Myometrial cell (primary cell): Measurements from ENCODE around the gene BCL2L13. TPM values are rescaled to one million over a fixed set of nuclear protein-coding genes. Genes with fewer than 3 reads are reported as not detected.

ENCODE experiments used
- total RNA-seq: library from RNA; depleted of rRNA; stranded (reverse); fragments of >200 nt; gene quantifications from 2 replicates; pipeline ENCODE4 v1.2.3, GENCODE V29; 2015

The BCL2L13 gene, protein sequence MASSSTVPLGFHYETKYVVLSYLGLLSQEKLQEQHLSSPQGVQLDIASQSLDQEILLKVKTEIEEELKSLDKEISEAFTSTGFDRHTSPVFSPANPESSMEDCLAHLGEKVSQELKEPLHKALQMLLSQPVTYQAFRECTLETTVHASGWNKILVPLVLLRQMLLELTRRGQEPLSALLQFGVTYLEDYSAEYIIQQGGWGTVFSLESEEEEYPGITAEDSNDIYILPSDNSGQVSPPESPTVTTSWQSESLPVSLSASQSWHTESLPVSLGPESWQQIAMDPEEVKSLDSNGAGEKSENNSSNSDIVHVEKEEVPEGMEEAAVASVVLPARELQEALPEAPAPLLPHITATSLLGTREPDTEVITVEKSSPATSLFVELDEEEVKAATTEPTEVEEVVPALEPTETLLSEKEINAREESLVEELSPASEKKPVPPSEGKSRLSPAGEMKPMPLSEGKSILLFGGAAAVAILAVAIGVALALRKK
- total RNA-seq: 59.1 and 67.3 TPM in 2 replicates

DNA sequence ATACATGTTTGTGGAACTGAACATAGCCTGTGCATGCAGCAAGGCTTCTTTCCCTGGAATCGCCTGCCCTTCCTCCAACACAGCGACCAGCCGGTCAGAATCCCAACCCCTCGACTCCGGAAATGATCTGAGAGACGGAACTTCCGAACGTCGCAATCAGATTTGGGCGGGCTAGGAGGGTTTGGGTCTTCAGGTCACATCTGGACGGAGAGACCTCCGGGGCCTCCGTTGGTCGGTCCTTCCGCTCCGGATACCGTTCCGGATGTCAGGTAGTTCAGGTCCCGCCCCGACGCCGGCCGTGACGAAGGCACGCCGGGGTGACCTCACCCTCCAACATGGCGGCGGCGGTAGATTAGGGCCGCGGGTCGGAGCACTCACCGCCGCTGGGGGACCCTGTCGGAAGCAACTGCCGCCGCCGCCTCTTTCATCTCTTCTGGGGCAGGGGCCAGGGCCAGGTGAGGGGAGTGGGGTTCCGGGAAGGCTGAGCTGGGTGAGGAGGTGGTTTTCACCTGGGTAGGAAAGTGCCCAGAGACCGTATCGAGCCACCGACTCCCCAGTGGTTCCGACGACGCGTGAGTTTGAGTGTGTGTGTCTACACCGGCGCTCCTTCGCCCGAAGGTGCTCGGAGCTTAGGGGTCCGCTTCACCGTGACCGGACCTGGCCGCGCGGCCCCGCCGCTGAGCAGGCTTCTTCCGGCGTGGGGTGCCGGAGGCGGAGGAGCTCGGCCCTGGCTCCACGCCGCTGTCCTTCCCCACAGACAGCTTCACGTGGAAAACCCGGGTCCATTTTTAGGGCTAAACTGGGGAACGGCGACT, at the start of gene BCL2L13:
BCL2L13 (plus strand) TSS at position 326 of the 815 bp plus-strand sequence. CDS start 16,955 bp downstream, outside the sequence.

DNA sequence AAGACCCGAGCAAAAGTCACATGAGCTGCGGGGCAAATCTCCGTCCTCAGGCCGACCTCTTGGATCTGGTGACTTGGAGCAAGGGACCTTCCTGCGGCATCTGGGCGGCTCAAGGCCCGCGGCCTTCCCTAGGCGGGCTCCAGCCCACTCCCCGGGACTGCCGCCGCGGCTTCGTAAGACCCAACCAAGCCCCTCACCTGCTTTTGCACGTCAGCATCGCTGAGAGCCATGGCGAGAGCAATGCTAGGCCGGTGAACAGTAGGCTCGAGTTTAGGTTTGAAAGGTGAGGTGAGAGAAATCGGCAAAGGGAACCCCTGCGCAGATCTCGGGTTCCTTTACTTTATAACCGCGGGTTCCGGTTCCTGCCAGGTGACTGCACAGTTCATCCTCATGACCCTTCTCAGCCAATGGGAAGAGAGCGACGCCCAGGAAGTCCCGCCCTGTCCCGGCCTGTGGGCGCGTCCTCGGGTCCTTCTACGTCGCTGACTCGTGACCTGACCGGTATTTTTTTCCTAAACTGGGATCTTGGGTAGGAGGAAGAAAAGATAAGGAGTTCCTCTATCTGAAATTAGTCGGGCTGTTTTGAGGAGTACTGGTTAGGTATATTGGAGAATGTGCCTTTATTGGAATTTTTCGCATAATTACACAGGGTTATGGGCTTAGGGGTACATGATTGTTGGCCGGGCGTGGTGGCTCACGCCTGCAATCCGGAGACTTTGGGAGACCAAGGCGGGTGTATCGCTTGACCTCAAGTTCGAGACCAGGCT, 10.0 kb upstream of the BCL2L13 start, which contains the start of gene ATP6V1E1:
ATP6V1E1 (minus strand) TSS at position 344 of the 767 bp plus-strand sequence; CDS start at position 230, 114 bp downstream.

DNA sequence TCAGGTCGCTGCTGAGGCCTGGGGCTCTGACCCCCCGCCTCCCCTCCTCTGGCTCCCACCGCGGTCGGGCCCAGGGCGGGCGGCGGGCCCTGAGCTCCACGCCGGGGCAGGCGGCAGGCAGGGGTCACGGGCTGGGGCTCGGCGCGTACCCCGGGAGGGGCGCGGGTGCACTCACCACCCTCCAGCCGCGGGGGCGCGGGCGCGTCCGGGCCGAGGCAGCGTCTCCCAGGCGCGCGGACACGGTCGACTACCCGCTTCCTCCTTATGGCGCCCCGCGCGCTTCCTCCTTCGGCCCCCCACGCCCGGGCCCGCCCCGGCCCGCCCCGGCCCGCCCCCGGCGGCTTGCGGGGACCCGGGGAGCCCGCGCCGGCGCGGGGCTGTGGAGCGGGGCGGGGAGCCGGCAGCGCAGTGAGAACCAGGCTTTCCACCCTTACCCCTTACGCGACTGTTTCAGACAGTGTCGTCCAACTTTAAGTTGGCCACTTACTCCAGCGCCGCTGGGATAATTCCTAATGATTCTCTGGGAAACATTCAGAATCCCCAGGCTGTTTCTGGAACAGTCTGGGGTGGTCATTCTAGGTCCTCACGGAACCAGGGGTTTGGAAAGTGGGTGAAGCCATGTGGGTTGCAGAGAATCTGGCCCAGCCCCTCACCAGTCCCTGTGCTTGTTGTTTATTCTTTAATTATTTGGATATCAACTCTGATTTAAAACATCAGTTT, 135.8 kb downstream of the BCL2L13 start, which contains the start of gene BID:
BID (minus strand) TSS at position 264 of the 720 bp plus-strand sequence. CDS start 24,353 bp downstream, outside the sequence.

Other genes starting within 250 kb of the BCL2L13 start
- gene SLC25A18, start 75.3 kb upstream of the BCL2L13 start, total RNA-seq: 1.4 and 2.5 TPM in 2 replicates
- gene ATP6V1E1, start 10.0 kb upstream of the BCL2L13 start, total RNA-seq: 125 and 152 TPM in 2 replicates
- gene BID, start 135.7 kb downstream of the BCL2L13 start, total RNA-seq: 30.3 and 34.0 TPM in 2 replicates